Activated CD8-positive, alpha-beta memory T cell treated with anti-CD3 and anti-CD28 coated beads, Interleukin-2, amount 50 U/mL, for 48 hours (primary cell): ENCODE results near the gene IP6K2.

ENCODE experiments used
- DNase-seq: peaks from one replicate; pipeline ENCODE4 v3.0.0-alpha.2; 2020

IP6K2 gene

DNA sequence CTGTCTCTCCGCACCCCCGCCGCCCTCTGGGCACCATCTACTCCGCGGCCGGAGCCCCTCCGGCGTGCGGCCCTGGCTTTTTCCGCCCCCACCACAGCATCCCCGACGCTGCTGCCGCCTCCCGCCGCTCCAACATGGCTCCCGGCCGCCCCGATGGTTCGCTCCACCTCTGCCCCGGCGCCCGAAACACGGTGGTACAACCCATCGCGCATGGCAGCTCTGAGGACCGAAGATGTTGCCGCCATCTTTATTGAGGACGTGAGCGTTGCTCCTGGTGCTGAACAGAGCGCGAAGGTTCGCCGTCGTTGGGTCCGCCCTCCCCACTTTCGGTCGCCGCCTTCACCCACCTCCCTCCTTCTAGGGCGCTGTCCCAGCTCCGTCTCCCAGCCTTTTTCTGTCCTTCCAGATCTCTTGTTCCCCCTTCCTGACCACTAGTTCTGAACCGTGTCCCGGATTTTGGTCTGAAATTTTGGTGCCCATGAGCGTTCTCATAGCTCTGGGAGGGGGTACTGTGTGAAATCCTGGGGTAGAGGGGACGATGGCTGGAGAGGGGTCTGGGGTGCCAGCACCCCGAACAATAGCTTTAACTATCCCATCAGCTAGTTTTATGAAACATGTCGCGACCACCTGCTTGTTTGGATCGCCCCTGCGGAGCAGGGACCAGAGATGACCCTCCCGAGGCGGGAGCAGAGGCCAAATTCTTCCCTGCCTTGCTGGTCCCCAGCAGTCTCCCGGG, 54.1 kb downstream of the IP6K2 start, which contains the start of gene CELSR3:
Gene CELSR3, minus strand, starts transcription at position 134 of the 736 bp plus-strand sequence. CDS start 252 bp downstream, outside the sequence.
- peak; percentile 85 for DNase-seq

GRCh38 chr3:48662145-48662752, 54.8 kb downstream of the IP6K2 start:
- no peak for DNase-seq

GRCh38 chr3:48661501-48662144, 55.4 kb downstream of the IP6K2 start:
- peak; percentile 96 for DNase-seq

DNA sequence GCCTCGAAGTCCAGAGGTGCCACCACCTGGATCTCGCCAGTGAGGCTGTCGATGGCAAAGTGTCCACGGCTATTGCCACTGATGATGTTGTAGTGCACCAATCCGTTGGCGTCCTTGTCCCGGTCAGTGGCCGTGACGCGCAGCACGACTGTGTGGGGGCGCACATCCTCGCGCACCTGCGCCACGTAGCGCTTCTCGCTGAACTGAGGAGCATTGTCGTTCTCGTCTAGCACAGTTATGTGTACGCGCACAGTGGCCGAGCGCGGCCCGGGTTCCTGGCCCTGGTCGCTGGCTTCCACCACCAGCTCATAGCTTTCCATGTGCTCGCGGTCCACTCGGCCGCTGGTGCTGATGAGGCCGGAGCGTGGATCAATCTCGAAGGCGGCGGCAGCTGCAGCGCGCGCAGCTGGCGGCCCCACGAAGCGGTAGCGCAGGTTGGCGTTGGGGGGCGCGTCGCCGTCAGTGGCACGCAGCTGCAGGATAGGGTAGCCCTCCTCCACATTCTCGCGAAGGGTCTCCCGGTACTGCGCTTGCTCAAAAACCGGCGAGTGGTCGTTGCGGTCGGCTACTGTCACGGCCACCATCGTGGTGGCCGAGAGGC, 56.1 kb downstream of the IP6K2 start:
- DNase-seq = no peak

DNA sequence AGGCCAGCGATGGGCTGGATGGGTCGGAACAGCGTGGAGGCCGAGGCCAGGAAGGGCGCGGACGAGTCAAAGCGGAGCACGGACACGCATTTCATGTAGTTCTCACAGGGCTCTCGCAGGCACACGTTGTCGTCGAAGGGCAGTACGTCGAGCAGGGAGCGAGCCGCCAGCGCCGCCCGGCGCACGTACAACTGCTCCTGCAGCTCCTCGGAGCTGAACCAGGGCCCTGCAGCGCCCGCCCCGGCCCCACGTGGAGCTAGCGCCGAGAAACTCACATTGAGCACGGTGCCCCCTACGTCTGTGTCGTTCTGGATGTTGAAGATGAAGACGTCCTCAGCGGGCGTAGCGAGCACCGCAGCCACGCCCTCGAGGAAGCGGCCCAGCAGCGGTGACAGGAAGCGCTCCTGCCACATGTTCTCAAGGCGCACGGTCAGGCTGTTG, 60.2 kb downstream of the IP6K2 start:
- DNase-seq = peak; percentile 65

DNA sequence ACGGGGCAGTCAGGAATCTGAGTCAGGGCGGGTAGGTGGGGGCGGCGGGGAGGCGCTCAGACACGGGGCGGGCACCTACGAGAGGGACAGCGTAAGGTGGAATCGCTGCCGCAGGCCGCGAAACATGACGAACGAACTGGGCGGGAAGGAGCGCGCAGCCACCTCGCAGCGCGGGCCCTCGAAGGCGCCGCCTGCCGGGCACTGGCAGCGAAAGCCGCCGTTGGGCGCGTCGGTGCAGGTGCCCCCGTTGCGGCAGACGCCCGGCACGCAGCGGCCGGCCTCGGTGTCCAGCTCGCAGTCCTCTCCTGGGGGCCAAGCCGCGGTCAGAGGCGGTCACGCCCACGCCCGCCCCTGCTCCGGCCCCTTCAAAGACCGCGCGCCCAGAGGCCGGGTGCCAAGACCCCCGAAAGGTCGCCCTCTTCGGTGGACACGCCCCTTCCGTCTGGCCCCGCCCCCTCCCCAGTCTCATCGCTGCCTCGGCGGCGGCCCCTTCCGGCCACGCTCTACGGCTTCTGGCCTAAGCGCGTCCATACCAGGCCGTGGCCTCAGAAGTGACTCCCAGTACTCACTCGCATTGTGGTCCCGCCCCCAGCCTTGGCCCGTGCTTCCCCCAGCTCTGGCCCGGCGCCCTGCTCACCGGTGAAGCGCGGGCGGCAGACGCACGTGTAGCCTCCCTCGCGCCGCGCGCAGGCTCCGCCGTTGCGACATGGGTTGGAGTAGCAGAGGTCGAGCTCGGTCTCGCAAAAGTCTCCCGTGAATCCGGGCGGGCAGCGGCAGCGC, 60.8 kb downstream of the IP6K2 start:
- DNase-seq = peak; percentile 93

- no peak for DNase-seq
Observed at GRCh38 chr3:48655606-48656005, 61.4 kb downstream of the IP6K2 start.

DNA sequence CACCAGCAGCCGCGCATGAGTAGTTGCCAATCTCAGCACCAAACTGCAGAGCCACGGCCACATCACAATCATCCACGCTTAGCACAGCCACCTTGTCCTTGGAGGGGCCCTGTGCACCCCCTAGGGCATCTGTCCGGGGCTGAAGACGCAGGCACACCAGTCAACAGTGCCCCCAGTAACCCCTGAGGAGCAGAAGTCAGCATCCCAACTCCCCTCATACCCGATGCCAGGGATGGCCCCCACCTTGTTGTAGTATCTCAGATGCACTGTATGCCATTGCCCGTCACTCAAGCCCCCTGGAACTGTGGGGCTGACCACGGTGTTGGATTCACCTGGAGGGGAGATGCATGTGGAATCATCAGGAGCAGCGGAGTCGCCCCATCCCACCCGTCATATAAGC, 62.0 kb downstream of the IP6K2 start:
- no peak for DNase-seq

DNA sequence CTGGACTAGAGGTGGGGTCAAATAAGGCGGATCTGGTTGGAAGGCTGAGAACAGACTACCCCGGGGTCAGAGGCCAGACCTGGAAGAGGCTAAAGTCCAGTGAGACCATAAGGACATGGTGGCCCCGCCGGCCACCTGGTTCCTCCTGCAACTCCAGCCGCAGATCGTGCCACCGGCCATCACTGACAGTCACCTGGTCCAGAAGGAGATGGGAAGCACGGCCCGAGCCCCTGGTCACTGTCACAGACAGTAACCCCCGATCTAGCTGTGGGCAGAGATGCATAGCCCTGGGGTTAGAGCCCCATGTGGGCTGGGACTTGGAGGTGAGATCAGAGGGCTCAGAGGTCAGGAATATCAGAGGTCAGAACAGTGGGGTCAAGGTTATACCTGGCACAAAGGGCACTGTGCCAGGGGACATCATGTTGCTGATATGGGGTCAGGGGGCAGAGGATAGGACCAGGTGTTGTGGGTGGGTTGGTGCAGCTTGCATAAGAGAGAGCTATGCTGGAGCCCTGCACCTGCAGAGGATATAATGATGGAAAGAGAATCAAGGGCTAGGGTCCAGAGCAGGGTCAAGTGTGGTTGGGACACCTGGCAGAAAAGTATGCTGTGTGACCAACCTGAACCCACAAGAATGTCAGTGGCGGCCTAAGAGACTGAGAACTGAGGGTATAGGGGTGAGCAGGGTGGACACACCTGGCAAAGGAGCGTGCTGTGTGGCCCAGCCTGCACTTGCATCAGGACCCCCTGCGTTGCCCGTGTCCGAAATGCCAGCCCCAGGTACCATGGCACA, 63.9 kb downstream of the IP6K2 start:
- DNase-seq = no peak

DNA sequence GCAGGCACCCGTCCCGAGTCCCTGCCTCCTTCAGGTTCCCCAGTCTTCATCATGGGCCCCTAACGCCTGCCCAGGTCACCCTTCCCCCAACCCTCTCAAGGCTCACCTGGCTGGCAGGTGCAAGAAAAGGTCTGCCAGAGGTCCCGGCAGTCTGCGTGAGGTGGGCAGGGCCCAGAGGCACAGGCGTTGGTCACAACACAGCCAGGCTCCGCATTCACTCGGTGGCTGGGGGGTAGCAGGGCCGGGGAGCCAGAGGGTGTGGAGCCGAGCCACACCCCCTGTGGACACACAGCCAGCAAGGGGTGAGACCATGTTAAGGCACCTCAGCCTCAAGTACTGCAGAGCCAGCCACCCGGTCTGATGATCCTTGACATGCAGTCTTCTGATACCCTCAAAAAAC, 65.2 kb downstream of the IP6K2 start:
- no peak for DNase-seq

GRCh38 chr3:48650723-48651122, 66.3 kb downstream of the IP6K2 start:
- no peak for DNase-seq

DNA sequence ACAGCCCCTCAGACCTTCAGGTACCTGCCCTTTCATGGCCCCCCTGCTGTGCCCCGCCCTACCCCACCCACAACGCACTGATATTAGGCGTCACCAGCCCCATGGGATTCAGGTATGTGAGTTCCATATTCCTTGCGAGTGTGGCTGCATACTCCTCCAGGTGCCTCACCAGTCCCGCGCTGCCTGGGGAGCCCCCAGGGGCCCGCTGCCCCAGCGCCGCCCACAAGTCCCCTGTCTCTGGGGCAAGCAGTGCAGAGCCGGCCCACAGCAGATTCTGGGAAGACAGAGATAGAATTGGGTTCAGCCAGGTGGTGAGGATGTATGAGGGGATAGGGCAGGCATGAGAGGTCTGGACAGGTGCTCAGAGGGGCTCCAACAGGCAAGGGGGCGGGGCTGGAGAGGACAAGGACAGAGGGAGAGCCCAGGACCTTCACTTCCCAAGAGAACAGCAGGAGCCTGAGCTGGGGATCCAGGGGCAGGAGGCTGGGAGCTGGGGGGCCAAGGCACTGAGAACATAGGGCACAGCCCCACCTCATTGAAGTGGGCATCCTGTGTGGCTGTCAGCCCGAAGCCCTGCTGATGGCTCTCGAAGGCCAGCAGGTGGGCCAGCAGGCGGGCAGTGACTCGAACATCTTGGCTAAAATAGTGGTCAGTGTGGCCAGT, 68.7 kb downstream of the IP6K2 start:
- no peak for DNase-seq

DNA sequence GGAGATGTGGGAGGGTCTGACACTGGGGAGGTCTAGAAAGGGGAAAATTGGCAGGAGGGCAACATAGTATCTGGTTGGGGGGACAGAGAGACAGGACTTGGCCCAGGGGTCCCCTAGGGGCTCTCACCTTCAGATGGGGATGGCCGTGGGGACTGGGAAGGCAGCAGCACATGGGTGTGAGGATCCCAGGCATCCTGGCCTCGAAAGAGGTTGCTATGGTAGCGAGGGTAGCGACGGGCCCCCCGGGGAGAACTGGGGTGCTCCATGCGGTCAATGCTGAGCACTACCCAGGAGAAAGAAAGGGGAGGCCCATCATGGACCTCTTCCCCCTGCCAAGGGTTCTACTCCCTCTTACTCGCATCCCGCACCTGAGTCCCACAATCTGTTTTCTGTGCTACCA, 69.3 kb downstream of the IP6K2 start:
- DNase-seq = no peak

DNA sequence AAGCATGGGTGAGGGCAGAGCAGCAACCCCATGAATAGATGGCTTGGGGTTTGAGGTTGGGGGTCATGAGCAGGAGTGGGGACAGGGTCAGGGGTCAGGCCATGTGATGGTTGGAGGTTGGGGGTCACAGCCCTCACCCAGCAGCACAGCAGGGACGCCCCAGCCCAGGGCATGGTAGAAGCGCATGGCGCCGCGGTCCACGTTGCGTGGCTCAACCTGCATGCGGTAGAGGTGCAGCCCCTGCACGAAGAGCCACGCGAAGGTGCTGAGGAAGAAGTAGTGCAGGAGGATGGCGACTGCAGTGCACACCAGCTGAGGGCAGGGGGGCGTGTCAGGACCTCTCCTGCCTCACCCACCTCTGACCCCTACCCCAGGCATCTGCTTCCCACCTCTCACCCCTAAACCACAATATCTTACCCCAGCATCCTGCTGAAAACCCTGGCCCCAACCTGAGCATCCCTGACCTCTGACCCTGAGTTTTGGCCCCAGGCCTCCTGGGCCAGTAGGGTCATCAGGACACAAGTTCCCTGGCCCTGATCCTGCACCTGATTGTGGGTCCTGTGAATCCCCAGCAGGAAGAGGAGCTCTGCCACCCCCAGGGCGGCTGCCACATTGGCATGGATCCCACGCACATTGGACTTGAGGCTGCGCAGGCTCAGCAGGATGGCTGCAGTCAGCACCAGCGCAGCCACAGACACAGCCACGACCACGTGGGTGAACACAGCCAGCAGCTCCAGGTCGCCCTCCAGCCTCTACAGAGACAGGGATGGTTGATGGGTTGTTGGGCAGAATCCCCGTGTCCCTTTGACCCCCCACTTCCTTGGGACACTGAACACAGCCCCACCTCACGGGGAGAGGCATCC, 71.9 kb downstream of the IP6K2 start:
- no peak for DNase-seq

DNA sequence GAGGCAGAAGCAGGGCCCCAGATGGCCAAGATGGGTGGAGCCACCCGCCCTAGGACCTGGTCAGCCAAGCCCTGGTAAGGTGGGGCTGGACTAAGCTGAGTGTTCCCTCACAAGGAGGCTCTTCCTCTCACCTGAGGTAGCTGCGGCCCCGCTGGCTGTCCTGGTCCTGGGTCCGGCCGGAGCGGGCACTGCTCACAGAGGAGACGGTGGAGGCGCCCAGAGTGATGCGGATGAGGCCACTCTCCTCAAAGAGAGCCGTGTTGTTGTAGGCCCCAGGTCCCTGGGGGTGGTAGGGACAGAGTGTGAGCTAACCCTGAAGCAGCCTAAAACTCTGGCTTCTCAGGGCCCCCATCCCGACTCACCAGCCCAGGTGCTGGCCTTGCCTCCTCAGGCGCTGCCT, 74.4 kb downstream of the IP6K2 start:
- DNase-seq = no peak

DNA sequence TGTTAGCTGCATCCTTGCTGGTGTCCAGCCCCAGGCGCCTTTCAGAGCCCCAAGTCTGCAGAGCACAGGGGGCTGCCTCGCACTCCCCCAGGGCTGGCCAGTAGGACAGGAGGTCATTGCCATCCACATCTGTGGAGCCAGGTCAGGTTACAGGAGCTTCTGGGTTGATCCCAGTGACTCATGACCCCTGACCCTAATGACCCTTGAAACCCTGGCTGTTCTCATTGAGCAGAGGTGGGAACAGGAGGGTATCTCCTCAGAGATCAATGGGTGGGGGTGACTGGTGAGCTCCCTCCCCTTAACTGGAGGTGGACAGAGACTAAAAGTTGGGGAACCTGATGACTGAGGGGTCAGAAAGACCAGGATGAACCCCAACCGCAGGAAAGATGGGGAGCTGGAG, 75.6 kb downstream of the IP6K2 start:
- no peak for DNase-seq

DNA sequence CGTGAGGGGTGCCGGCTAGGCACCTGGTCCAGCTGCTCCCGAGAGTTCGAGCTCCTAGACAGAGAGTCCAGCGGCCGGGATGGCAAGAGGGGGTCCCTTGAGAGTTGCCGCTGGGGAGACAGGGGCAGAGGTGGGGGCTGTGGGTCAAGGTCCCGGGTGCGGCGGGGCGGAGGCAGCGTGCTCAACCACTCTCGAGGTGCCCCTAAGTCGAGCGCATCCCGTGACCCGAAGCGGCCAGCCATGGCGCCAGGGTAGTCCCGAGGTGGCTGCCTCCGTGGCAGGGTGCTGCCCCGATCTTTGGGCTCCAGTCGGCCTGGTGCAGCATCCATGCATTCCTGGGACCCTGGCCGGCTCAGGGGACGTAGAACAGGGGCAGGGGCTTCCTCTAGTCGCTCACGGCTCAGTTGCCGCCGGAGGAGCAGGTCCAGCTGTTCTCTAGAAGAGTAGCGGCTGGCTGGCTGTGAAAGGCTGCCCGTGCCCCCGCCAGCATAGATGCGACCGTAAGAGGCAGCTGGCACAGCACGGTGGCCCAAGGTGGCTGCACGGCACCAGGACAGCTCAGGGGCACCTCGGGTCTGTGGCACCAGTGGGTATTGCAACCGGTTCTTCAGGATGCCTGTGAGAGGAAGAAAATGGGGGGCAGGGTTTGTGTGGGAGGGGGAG, 76.9 kb downstream of the IP6K2 start:
- DNase-seq = no peak
